Mesodermal cell (in vitro differentiated cells): ENCODE measurements around the gene PRR35.

ENCODE experiments used
- H3K27ac ChIP-seq: 2 replicates; pipeline ENCODE4 v1.7.0; 2013; ENCODE audit warnings: mild to moderate bottlenecking, low read depth, low read length, moderate library complexity; ENCODE audit not compliant: severe bottlenecking
- H3K36me3 ChIP-seq: 2 replicates; pipeline ENCODE4 v1.7.1; 2013; ENCODE audit warnings: mild to moderate bottlenecking, low read length, moderate library complexity; ENCODE audit not compliant: control insufficient read depth, insufficient read depth
- H3K4me1 ChIP-seq: one replicate; pipeline ENCODE4 v1.7.1; 2013; ENCODE audit warnings: mild to moderate bottlenecking, low read length; ENCODE audit not compliant: insufficient read depth, control insufficient read depth, poor library complexity, severe bottlenecking
- H3K4me3 ChIP-seq: 2 replicates; pipeline ENCODE4 v1.7.0; 2013; ENCODE audit warnings: low read length, control low read depth, mild to moderate bottlenecking; ENCODE audit not compliant: insufficient read depth, poor library complexity, severe bottlenecking; ENCODE audit errors: extremely low read depth
- H3K9me3 ChIP-seq: 2 replicates; pipeline ENCODE4 v1.7.1; 2013; ENCODE audit warnings: mild to moderate bottlenecking, low read length, moderate library complexity; ENCODE audit not compliant: control insufficient read depth
- WGBS, 2 experiments: methylation state at CpG; one replicate each; pipeline ENCODE4 v1.1.5; 2013; ENCODE audit warnings: missing lambda C conversion rate in 2 of 2; ENCODE audit not compliant: insufficient coverage in 2 of 2; 5-methylcytosine and 5-hydroxymethylcytosine counted together

PRR35 gene

DNA sequence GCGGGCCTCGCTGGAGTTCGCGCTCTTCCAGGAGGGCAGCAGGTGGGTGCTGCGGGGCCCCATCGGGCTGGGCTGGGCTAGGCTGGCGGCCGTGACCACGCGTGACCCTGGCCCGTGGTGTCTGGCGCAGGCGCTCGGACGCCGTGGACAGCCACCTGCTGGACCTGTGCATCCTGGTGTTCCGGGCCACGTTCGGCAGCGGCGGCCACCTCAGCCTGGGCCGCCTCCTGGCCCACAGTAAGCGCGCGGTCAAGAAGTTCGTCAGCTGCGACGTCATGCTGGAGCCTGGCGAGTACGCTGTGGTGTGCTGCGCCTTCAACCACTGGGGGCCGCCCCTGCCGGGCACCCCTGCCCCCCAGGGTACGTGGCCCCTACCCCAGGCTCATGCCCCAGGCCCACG, 8.0 kb upstream of the PRR35 start:
- Histone ChIP-seq H3K36me3 (peaks cover 31% of the 10 kb centered on the region), H3K4me1 (peaks cover 10% of the 10 kb centered on the region), H3K27ac (no peak overlapping the region), H3K4me3 (no peak overlapping the region), H3K9me3 (no peaks in the 10 kb centered on the region)
- WGBS, 2 experiments = 98 to 99% methylated on average over 33 to 35 of the region's 35 CpGs

DNA sequence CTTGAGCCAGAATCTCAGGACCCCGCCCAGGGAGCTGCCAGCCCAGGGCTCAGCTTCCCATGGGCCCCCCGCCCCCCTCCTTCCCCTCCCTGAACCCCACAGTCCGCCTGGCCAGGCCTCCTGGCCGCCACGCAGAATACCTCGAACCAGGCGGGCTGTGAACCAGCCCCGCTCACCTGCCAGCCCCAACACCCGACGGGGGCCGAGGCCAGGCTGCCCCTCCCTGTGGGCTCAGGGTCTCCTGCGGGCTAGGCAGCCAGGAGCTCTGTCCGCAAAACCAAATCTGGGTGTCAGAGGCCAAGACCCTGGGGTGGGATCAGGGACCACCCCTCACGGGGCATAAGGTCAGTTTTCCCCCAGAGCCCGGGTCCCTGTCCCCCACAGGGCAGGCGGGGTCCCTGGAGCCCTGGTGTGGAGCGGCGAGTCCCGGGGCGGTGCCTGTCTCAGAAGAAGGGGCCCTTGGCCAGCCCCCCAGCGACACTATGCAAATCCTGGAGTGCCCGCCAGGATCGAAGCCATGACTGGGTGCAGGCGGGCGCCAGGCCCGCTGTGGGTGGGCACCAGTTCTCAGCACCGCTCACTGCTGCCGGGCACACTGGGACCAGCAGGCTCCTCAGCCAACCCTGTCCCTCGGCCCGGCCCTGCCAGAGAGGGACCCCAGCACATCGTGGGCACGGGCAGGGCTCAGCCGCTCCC, 6.4 kb upstream of the PRR35 start:
- Histone ChIP-seq H3K9me3 (no peaks in the 10 kb centered on the region), H3K4me1 (peaks cover 10% of the 10 kb centered on the region), H3K27ac (no peak overlapping the region), H3K4me3 (no peak overlapping the region), H3K36me3 (peaks cover 21% of the 10 kb centered on the region)
- WGBS, 2 experiments = 96 to 97% methylated on average over 25 to 30 of the region's 33 CpGs

DNA sequence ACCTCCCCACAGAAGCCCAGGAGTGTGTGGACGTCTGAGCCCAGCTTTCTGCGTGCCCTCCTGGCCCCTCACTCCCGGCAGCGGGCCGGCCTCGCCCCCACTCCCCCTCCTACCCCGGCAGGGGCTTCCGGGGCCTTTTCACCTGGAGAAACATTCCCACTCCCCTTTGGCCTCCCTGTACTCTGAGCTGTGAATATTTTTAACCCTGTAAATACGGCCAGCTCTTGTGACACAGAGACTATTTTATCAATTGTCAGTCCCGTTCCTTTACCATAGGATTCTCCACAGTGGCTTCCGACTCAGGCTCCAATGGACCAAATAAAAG, 5.9 kb upstream of the PRR35 start:
- Histone ChIP-seq H3K9me3 (no peaks in the 10 kb centered on the region), H3K27ac (no peak overlapping the region), H3K4me3 (no peak overlapping the region), H3K4me1 (peaks cover 10% of the 10 kb centered on the region), H3K36me3 (peaks cover 21% of the 10 kb centered on the region)
- 77 to 90% methylated on average over 11 of the region's 11 CpGs for WGBS, 2 experiments

DNA sequence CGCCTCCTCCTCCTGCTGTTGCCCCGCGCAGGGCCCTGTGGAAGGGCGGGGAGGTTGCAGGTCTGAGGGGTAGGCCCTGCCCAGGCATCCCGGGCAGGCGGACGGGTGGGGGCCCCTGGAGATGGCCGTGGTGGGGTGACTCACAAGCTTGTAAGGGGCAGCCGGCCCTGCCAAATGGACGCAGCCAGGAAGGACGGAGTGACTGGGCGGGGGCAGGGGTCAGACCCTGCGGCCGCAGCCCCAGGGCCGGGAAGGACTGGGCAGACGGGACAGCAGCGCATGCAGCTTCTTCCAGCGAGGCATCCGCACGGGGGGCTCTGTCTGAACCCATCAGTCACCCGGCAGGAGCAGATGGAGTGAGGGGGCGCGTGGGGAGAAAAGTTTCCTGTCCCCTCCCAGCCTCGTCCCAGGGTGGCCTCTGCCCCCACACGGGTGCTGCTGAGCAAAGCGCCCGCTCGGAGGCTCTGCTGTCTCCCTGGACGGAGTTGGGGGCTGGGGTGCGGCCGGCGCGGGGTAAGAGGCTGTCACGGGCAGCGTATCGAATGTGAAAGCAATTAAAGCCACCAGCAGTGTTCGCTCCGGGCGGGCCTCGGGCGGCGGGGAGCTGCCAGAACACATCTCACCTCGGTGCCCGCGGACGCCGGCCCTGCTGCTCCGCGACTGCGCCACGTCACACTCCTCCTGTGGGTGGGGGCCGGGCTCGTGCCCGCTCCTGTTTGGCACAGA, 5.4 kb upstream of the PRR35 start:
- 89 to 90% methylated on average over 46 to 51 of the region's 54 CpGs for WGBS, 2 experiments
- H3K9me3 ChIP-seq = no peaks in the 10 kb centered on the region
- H3K36me3 ChIP-seq = peaks cover 16% of the 10 kb centered on the region
- H3K27ac ChIP-seq = no peak overlapping the region
- H3K4me1 ChIP-seq = peaks cover 10% of the 10 kb centered on the region
- no peak overlapping the region for H3K4me3 ChIP-seq

DNA sequence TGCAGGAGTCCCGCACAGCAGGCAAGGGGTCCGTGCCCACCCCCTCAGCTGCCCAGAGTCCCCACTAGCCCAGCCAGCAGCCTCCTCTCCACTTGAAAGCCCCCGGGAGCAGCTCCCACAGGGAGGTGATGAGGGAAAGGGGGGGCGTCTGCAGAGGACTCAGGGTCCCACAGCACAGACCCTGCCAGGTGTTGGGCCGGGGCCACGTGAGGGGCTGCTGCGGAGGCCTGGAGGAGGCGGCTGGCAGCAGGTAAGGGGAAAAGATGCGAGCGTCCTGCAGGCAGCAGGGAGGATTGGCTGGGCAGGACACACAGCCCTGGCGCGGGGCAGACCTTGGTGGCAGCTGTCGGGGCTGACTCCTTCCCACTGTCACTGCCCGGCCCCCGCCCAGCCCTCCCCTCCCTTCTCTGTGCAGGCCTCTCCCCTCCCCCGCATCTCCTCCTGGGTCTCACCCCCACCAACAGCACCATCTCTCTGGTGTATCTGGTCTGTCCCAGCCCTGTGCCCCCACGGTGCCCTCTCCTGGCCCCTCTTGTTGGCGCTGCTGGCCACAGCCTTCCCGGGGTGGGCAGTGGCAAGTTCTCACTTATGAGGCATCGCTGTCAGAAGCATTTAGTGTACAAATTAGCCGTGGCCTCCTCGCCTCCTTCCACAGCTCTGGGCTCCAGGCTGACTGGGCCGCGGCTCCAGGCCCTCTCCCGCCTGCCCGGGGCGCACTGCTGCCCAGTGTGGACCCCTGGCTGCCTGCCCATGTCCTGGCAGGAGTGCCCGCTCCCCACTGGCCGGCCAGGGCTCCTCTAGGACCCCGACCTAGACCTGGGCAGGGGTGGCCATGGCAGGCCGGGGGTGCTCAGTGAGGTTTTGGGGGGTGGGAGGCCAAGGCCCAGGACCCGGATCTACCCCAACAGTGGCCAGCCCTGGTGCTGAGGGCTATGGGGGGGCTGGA, 4.4 kb upstream of the PRR35 start:
- peaks cover 14% of the 10 kb centered on the region for H3K36me3 ChIP-seq
- 88 to 92% methylated on average over 20 to 27 of the region's 32 CpGs for WGBS, 2 experiments
- H3K9me3 ChIP-seq = no peaks in the 10 kb centered on the region
- H3K4me3 ChIP-seq = no peak overlapping the region
- peaks cover 10% of the 10 kb centered on the region for H3K4me1 ChIP-seq
- H3K27ac ChIP-seq = no peak overlapping the region

DNA sequence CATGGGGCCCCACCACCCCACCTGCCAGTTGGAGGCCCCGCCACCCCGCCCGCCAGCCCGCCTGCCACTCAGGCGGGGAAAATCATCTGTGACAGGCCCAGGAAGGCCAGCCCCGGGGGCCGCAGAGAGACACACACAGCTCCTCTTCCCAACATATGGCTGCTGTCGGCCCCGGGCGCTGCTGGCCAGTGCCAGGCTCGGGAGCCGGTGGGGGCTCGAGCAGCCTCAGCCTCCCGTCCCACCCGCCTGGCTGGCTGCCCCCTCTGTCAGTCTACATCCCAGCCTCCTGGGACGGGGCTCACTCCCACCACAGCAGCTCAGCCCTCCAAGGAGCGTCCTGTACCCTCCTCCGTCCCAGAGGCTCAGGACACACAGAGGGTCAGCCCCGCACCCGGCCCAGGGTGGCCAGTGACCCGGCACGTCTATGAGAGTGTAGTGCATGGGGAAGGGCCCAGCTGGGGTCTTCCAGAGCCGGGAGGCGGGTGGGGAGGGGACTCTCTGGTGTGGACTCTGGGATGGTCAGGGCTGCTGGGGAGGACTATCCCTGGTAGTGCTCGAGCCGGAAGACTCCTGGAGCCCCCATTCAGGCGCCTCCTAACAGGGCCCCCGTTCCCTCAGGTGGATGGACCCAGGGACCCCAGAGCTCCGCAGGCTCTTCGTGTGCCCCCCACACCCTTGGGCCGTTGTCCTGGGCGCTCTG, 3.6 kb upstream of the PRR35 start:
- 89 to 91% methylated on average over 26 to 32 of the region's 32 CpGs for WGBS, 2 experiments
- Histone ChIP-seq H3K9me3 (no peaks in the 10 kb centered on the region), H3K36me3 (peaks cover 13% of the 10 kb centered on the region)

DNA sequence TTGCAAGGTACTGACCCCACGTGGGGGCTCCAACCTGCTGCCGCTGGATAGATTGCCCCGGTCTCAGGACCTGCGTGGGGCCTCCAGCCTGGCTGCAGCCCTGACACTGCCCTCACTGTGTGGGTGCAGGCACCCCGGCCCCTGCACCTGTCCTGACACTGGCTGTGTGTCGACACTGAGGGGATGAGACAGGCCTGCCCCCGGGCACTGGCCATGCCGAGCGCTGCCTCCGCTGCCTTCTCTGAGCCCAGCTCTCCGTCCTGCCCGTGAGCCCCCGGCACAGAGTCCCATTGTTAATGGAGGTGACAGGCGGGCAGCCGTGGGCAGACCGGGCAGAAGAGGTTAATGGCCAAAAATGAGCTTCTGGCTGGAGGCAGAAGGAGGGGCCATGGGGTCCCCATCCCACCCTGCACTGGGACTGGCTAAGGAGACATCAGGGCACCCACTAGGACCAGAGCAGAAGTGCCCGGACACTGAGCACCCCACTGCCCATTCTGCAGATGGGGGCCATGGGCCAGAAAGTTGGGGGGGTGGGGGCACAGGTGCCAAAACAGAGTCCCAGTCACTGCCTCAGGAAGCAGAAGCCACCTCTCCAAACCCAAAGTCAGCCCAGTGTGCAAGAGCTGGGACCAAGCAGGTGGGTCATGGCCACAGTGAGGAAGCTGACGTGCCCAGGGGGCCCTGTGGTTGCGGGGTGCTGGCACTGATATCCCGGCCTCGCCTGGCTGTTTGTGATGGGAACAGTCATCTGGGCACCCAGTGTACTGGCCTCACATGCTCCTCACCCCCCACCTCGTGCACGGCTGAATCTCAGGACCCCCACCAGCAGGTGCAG, 2.5 kb upstream of the PRR35 start:
- peaks cover 4% of the 10 kb centered on the region for H3K36me3 ChIP-seq
- H3K4me3 ChIP-seq = no peak overlapping the region
- WGBS, 2 experiments = 89 to 93% methylated on average over 17 to 22 of the region's 23 CpGs
- H3K27ac ChIP-seq = no peak overlapping the region
- H3K4me1 ChIP-seq = peaks cover 10% of the 10 kb centered on the region
- H3K9me3 ChIP-seq = no peaks in the 10 kb centered on the region

More for the DNA sequence above, 3.6 kb upstream of the PRR35 start:
- no peak overlapping the region for H3K4me3 ChIP-seq
- H3K27ac ChIP-seq = no peak overlapping the region
- H3K4me1 ChIP-seq = peaks cover 10% of the 10 kb centered on the region

DNA sequence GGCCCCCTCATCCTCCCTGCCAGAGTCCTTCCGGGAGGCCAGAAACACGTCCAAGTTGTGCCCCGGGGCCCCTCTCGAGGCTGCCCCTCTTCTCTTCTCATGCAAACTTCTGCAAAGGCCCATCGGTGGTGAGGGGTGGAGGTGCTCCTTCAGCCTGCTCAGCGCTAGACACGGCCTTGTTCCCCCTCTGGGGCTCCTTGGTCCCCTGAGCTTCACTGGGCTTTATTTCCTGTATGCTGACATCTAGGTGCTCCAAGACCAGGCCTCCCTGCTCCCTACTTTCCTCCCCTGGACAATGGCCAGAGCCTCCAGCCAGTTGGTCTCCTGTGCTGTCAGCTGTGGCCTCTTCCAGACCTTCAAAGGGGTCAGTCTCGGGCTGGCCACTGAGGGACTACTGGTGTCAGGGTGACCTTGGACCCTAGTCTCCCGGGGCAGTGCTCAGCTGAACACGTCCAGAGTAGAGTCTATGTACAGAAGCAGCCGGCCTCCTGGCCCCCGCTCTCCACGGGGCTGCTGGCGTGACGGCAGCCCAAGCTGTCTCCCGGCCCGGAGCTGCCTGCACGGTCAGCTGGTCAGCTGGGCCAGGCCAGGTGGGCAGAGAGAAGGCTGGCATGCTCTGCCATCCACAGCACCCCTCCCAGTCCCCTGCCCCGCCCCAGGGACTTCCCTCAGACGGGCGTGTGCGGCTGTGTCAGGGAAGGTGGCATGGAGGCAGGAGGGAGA, 1.7 kb upstream of the PRR35 start:
- H3K27ac ChIP-seq = no peak overlapping the region
- H3K9me3 ChIP-seq = no peaks in the 10 kb centered on the region
- 81 to 85% methylated on average over 15 to 20 of the region's 22 CpGs for WGBS, 2 experiments

DNA sequence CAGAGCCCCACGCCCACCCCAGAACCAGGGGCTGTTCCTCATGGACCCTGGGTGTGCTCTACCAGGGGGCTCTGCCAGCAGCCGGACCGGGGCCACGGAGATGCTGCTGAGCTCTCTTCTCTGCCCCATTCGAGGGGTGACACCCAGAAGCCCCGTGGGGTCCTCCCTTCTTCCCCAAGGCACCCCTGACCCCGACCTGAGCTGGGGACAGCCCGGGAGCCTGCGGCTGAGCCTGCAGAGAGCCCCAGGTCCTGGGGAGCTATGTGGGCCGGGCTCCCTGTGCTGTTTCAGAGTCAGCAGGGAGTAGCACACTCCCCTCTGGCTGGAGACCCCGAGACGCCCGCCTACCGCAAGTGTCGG, 1.2 kb upstream of the PRR35 start:
- H3K4me3 ChIP-seq = no peak overlapping the region
- H3K36me3 ChIP-seq = no peaks in the 10 kb centered on the region
- H3K9me3 ChIP-seq = no peaks in the 10 kb centered on the region
- peaks cover 9% of the 10 kb centered on the region for H3K4me1 ChIP-seq
- H3K27ac ChIP-seq = no peak overlapping the region
- 85 to 88% methylated on average over 13 of the region's 15 CpGs for WGBS, 2 experiments

More for the DNA sequence above, 1.7 kb upstream of the PRR35 start:
- Histone ChIP-seq H3K4me1 (peaks cover 10% of the 10 kb centered on the region), H3K4me3 (no peak overlapping the region), H3K36me3 (peaks cover 4% of the 10 kb centered on the region)
